ENCODE results near the gene PRKAR1B. TPM values are rescaled to one million over a fixed set of nuclear protein-coding genes. Genes with fewer than 3 reads are reported as not detected.

The PRKAR1B gene
- total RNA-seq, 2 donors from 2014 or later = 15.1 to 15.9 TPM

DNA sequence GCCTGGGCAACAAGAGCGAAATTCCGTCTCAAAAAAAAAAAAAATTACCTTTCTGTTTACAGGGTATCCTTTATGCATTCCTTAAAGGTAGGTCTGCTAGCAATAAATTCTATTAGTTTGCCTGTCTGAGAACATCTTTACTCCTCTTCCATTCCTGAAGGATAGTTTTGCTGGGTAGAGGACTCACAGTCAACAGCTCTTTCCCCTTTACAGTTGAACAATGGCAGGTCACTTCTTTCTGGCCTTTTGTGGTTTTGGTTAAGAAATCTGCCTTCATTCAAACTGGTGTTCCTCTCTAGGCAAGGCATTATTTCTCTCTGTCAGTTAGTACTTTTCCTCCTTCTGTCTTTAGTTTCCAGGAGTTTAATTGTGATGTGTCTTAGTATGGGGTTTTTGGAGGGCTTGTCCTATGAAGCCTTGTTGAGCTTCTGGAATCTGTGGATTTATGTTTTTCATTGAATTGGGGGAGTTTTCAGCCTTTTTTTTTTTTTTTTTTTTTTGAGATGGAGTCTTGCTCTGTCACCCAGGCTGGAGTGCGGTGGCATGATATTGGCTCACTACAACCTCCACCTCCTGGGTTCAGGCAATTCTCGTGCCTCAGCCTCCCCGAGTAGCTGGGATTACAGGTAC is 5.3 kb downstream of the PRKAR1B start:
- DNase-seq (ENCODE audit: low spot score) = no peak
- TF ChIP-seq, protein P1, sequence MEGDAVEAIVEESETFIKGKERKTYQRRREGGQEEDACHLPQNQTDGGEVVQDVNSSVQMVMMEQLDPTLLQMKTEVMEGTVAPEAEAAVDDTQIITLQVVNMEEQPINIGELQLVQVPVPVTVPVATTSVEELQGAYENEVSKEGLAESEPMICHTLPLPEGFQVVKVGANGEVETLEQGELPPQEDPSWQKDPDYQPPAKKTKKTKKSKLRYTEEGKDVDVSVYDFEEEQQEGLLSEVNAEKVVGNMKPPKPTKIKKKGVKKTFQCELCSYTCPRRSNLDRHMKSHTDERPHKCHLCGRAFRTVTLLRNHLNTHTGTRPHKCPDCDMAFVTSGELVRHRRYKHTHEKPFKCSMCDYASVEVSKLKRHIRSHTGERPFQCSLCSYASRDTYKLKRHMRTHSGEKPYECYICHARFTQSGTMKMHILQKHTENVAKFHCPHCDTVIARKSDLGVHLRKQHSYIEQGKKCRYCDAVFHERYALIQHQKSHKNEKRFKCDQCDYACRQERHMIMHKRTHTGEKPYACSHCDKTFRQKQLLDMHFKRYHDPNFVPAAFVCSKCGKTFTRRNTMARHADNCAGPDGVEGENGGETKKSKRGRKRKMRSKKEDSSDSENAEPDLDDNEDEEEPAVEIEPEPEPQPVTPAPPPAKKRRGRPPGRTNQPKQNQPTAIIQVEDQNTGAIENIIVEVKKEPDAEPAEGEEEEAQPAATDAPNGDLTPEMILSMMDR (IDR thresholded peaks at IDR 0.05) = no peak
- H3K4me3 ChIP-seq = no peak overlapping the region
- H3K36me3 ChIP-seq = no peaks in the 10 kb centered on the region
- no peak overlapping the region for H3K27ac ChIP-seq
- H3K27me3 ChIP-seq = no peaks in the 10 kb centered on the region
- peaks cover 0 to 8% of the 10 kb centered on the region in 2 donors for H3K4me1 ChIP-seq
- no peaks in the 10 kb centered on the region for H3K9me3 ChIP-seq

DNA sequence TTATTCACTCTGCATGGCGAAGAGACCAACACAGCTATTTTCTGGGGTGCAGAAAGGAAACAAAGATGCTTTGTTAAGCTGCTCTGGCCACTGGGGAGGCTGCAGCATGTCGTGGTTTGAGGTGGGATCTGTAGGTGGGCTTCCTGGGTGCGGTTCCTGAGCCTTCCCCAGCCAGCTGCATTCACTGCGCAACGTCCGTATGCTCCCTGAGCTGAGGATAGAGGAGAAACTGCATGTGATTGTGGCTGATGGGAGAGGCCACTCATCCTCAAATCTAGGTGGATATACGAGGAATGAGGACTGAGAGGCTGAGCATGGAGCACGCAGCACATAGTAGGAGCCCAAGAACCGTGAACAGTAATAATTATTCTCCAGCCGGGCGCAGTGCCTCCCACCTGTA is 10.4 kb downstream of the PRKAR1B start:
- H3K4me1 ChIP-seq = peaks cover 0 to 4% of the 10 kb centered on the region in 2 donors
- no peaks in the 10 kb centered on the region for H3K36me3 ChIP-seq
- H3K4me3 ChIP-seq = no peak overlapping the region
- TF ChIP-seq, protein P1 (IDR thresholded peaks at IDR 0.05) = no peak
- no peak overlapping the region for H3K27ac ChIP-seq
- DNase-seq (ENCODE audit: low spot score) = no peak
- H3K9me3 ChIP-seq = no peaks in the 10 kb centered on the region
- no peaks in the 10 kb centered on the region for H3K27me3 ChIP-seq

DNA sequence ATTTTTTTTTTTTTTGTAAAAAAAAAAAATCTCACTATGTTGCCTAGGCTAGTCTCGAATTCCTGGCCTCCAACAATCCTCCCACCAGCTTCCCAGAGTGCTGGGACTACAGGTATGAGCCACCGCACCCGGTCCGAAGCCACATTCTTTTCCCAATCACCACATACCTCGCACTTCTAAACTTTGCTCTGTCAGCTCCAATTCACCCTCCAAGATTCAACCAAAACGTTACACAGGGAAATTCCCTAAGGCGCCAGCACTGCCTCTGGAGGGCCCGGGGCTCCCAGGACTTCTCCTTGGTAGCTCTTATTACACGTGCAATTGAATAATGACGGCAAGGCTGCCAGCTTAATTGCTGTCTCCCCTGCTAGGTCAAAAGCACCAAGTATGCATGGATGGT is 10.9 kb downstream of the PRKAR1B start:
- Histone ChIP-seq H3K36me3 (no peaks in the 10 kb centered on the region), H3K9me3 (no peaks in the 10 kb centered on the region), H3K27ac (no peak overlapping the region), H3K4me3 (no peak overlapping the region), H3K4me1 (peaks cover 0 to 5% of the 10 kb centered on the region in 2 donors), H3K27me3 (no peaks in the 10 kb centered on the region)
- TF ChIP-seq, protein P1 (IDR thresholded peaks at IDR 0.05) = no peak
- DNase-seq (ENCODE audit: low spot score) = no peak

DNA sequence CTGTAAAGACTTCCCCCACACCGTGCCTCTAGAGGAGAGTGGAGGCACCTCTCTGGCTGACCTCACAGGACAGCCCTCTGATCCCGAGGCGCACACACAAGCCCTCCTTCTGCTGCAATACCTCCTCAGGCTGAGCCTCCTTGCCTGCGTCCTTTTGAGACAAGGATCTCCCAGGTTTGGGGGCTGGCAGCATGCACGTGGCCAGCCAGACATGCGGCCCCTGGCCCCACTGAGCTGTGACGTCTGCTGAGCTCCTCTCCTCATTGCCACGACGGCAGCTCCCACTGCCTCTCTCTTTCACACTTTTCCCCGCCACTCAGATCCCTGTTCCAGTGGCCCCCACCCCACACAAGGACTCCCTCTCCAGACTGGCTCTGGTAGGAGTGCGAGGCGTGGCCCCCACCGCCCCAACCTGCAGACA is 12.8 kb downstream of the PRKAR1B start:
- no peaks in the 10 kb centered on the region for H3K27me3 ChIP-seq
- DNase-seq (ENCODE audit: low spot score) = no peak
- H3K4me1 ChIP-seq = peaks cover 0 to 9% of the 10 kb centered on the region in 2 donors
- no peaks in the 10 kb centered on the region for H3K9me3 ChIP-seq
- H3K4me3 ChIP-seq = no peak overlapping the region
- TF ChIP-seq, protein P1 (IDR thresholded peaks at IDR 0.05) = no peak
- H3K36me3 ChIP-seq = no peaks in the 10 kb centered on the region
- H3K27ac ChIP-seq = no peak overlapping the region

DNA sequence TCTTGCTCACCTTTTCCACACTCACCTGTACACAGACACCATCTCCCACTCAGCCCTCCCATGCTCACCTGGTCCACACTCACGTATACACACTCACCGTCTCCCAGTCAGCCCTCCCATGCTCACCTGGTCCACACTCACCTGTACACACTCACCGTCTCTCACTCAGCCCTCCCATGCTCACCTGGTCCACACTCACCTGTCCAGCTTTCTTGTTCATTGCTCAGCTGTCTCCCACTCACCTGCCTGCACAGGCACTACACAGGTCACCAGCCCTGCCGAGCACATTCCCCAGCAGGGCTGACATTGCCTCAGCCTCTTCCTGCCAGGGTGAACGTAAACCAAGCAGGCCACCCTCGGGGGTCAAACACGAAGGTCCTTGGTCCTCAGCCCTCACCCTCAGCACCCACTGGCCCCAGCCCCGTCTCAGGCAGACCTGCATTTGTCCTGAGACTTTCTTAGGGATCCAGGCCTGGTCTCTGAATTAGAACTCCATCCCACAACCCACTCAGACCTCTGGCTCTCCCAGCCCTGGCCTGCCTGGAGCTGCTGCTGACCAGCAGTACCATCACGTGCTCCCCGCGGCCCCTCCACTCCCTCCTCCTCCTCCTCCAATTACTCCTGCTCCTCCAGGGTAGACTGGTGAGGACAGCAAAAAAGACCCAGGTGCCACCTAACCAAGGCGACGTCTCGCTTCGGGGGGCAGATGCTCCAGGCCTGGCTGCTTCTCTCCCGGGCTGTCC is 13.4 kb downstream of the PRKAR1B start:
- Histone ChIP-seq H3K9me3 (no peaks in the 10 kb centered on the region), H3K4me1 (peaks cover 0 to 9% of the 10 kb centered on the region in 2 donors), H3K27me3 (no peaks in the 10 kb centered on the region), H3K4me3 (no peak overlapping the region), H3K36me3 (no peaks in the 10 kb centered on the region), H3K27ac (no peak overlapping the region)
- no peak for DNase-seq (ENCODE audit: low spot score)
- TF ChIP-seq, protein P1 (IDR thresholded peaks at IDR 0.05) = no peak
